HepG2 (cell line): ENCODE measurements around the gene XAB2. TPM values are rescaled to one million over a fixed set of nuclear protein-coding genes. Genes with fewer than 3 reads are reported as not detected.

ENCODE experiments used
- BCLAF1 ChIP-seq: fragments of 450-650 bp; IDR thresholded peaks from 2 replicates; pipeline ENCODE4 v1.6.1; 2017; ENCODE audit warnings: mild to moderate bottlenecking
- ETV6 ChIP-seq: sonication (generic); formaldehyde crosslinking; conservative IDR thresholded peaks from 2 replicates; pipeline ENCODE4 v1.4.0; 2020; ENCODE audit warnings: missing genetic modification reagents
- FOXP4 ChIP-seq: sonication (generic); formaldehyde crosslinking; IDR thresholded peaks from 2 replicates; pipeline ENCODE4 v1.4.0; 2020; ENCODE audit warnings: missing genetic modification reagents
- ISX ChIP-seq: sonication (generic); formaldehyde crosslinking; conservative IDR thresholded peaks from 2 replicates; pipeline ENCODE4 v1.5.0; 2020; ENCODE audit warnings: missing genetic modification reagents
- MAZ ChIP-seq, 2 experiments: sonication (generic) in 1 of 2; formaldehyde crosslinking in 1 of 2; IDR thresholded peaks; 2 replicates each; pipeline versions ENCODE4 v1.5.0 to v1.6.1; 2012 to 2020; ENCODE audit warnings: low read depth in 2 of 2, mild to moderate bottlenecking in 2 of 2, borderline replicate concordance in 1 of 2, improper control_type of control experiment in 1 of 2, low read length in 1 of 2, missing genetic modification reagents in 1 of 2, moderate library complexity in 1 of 2
- MTA3 ChIP-seq: sonication (generic); formaldehyde crosslinking; IDR thresholded peaks from 2 replicates; pipeline ENCODE4 v1.4.0; 2020; ENCODE audit warnings: missing genetic modification reagents
- MTF1 ChIP-seq: sonication (generic); formaldehyde crosslinking; IDR thresholded peaks from 2 replicates; pipeline ENCODE4 v1.5.0; 2020; ENCODE audit warnings: missing genetic modification reagents
- MTF2 ChIP-seq: sonication (generic); formaldehyde crosslinking; IDR thresholded peaks from 2 replicates; pipeline ENCODE4 v1.5.0; 2020; ENCODE audit warnings: missing genetic modification reagents, borderline replicate concordance
- NR3C1 ChIP-seq: sonication (generic); formaldehyde crosslinking; IDR thresholded peaks from 2 replicates; pipeline ENCODE4 v1.4.0; 2020; ENCODE audit warnings: missing genetic modification reagents
- POLR2AphosphoS5 ChIP-seq: IDR thresholded peaks from 2 replicates; pipeline ENCODE4 v1.6.1; 2012; ENCODE audit warnings: low read depth, low read length
- RARG ChIP-seq: sonication (generic); formaldehyde crosslinking; IDR thresholded peaks from 2 replicates; pipeline ENCODE4 v1.4.0; 2020; ENCODE audit warnings: low read depth, mild to moderate bottlenecking, missing genetic modification reagents
- SIX4 ChIP-seq: sonication (generic); formaldehyde crosslinking; IDR thresholded peaks from 2 replicates; pipeline ENCODE4 v1.4.0; 2020; ENCODE audit warnings: missing genetic modification reagents
- SNAPC4 ChIP-seq: sonication (generic); formaldehyde crosslinking; IDR thresholded peaks from 2 replicates; pipeline ENCODE4 v1.4.0; 2020; ENCODE audit warnings: mild to moderate bottlenecking, missing genetic modification reagents
- SNRNP70 ChIP-seq: fragments of 200-400 bp; formaldehyde crosslinking; IDR thresholded peaks from 2 replicates; pipeline ENCODE4 v1.6.1; 2017; ENCODE audit warnings: mild to moderate bottlenecking, low read depth, low read length, moderate library complexity
- SP5 ChIP-seq: IDR thresholded peaks from 2 replicates; pipeline ENCODE4 v1.6.1; 2016; ENCODE audit warnings: low read depth, borderline replicate concordance
- SPEN ChIP-seq: sonication (generic); formaldehyde crosslinking; IDR thresholded peaks from 2 replicates; pipeline ENCODE4 v1.5.1; 2020; ENCODE audit warnings: low read depth, mild to moderate bottlenecking, missing genetic modification reagents
- TBX2 ChIP-seq: sonication (generic); formaldehyde crosslinking; IDR thresholded peaks from 2 replicates; pipeline ENCODE4 v1.5.0; 2020; ENCODE audit warnings: missing genetic modification reagents, mild to moderate bottlenecking, borderline replicate concordance
- TMF1 ChIP-seq: sonication (generic); formaldehyde crosslinking; IDR thresholded peaks from 2 replicates; pipeline ENCODE4 v1.8.1; 2022; ENCODE audit warnings: low read depth, missing genetic modification reagents
- XRCC5 ChIP-seq: fragments of 200-400 bp; formaldehyde crosslinking; optimal IDR thresholded peaks from 2 replicates; pipeline ENCODE3; 2017; ENCODE audit warnings: mild to moderate bottlenecking, low read length
- ZNF543 ChIP-seq: sonication (generic); formaldehyde crosslinking; IDR thresholded peaks from 2 replicates; pipeline ENCODE4 v1.4.0; 2020; ENCODE audit warnings: mild to moderate bottlenecking, missing genetic modification reagents
- ZNF572 ChIP-seq: sonication (generic); formaldehyde crosslinking; IDR thresholded peaks from 2 replicates; pipeline ENCODE4 v1.5.1; 2020; ENCODE audit warnings: mild to moderate bottlenecking, missing genetic modification reagents
- polyA plus RNA-seq, 8 experiments: library from polyadenylated mRNA; depleted of rRNA in 3 of 8; stranded (reverse) in 7 of 8; unstranded in 1 of 8; fragments of >200 nt; fragmentation: Illumina TruSeq in 4 of 8; extraction: Trizol in 4 of 8; gene quantifications; 2 replicates each; pipeline versions ENCODE4 v1.2.1 to v1.2.3, GENCODE V29; 2011 to 2016; ENCODE audit warnings: low read depth in 4 of 8, missing spikeins in 1 of 8, mixed read lengths in 1 of 8; ENCODE audit not compliant: insufficient read depth in 1 of 8
- total RNA-seq, 5 experiments: library from RNA; depleted of rRNA; stranded (reverse); fragments of >200 nt; fragmentation: Illumina TruSeq; extraction: Trizol; gene quantifications; 2 replicates each; pipeline ENCODE4 v1.2.3, GENCODE V29; 2016; ENCODE audit warnings: low read depth in 1 of 5

The XAB2 gene
- total and polyA plus RNA-seq, 2 of the 13 experiments (the other 11 are each of a cell fraction or from before 2014, with no cell fraction given): 6.2 to 23.9 TPM

GRCh38 chr19:7636691-7637373 is 7.5 kb upstream of the XAB2 start, which contains the start of gene STXBP2 (continued):
- TF ChIP-seq SNAPC4 (CRISPR knock-in tag) (no peak), MTF2 (CRISPR knock-in tag) (no peak), XRCC5 (no peak), MAZ (IDR thresholded peaks at IDR 0.05; ENCODE audit: borderline replicate concordance, low read depth, low read length) (0 out of 2 replicates have a peak, but pooled peaks have one; percentile 34), MAZ (CRISPR knock-in tag; IDR thresholded peaks at IDR 0.05; ENCODE audit: low read depth) (0 out of 2 replicates have a peak, but pooled peaks have one; percentile 62), BCLAF1 (no peak), NR3C1 (CRISPR knock-in tag) (no peak), TBX2 (CRISPR knock-in tag) (peak; percentile 73), SIX4 (no peak; the same call in 1 of the 2 replicates), RARG (no peak), ISX (no peak), ETV6 (no peak), SPEN (peak; percentile 72; the same call in 1 of the 2 replicates), POLR2AphosphoS5 (peak; percentile 77), ZNF543 (0 out of 2 replicates have a peak, but pooled peaks have one; percentile 42), FOXP4 (CRISPR knock-in tag) (peak; percentile 44; the same call in 1 of the 2 replicates), ZNF572 (CRISPR knock-in tag) (no peak), TMF1 (CRISPR knock-in tag) (0 out of 2 replicates have a peak, but pooled peaks have one; percentile 80), SP5 (CRISPR knock-in tag) (no peak), MTA3 (CRISPR knock-in tag) (no peak), MTF1 (CRISPR knock-in tag) (no peak), SNRNP70 (no peak)
